ENCODE measurements around the gene WDHD1. TPM values are rescaled to one million over a fixed set of nuclear protein-coding genes. Genes with fewer than 3 reads are reported as not detected.

WDHD1 gene
- polyA plus RNA-seq, 1 donor (not counting 4 experiments of a cell fraction or from before 2014, with no cell fraction given): 13.0 TPM

DNA sequence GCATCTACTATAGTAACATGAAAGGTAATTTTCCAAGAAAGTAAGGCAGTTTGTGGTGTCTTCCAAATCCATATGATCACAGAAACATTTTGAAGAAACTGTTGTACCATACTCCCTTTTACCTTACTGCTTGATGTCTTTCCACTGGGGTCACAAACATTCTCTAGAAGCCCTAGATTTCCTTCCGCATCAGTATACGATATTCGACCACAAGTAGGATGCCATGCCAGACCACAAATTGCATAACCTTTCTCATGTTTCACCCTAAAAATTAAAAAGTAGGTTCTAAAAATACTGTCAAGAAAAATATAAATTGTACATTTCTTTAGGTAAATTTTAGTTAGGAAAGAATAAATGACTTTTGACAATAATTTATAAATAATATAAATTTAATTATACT lies 26.5 kb downstream of the WDHD1 start:
- FAIRE-seq: no peak
- H3K9me1 ChIP-seq (ENCODE audit: control insufficient read depth, extremely low read depth, insufficient read depth, low read length): no peaks in the 10 kb centered on the region

GRCh38 chr14:54985156-54985555 lies 41.7 kb downstream of the WDHD1 start:
- no peak overlapping the region for H3K27ac ChIP-seq (ENCODE audit: control insufficient read depth, insufficient read depth, low read length)
- no peak for DNase-seq (ENCODE audit: low read depth, low spot score)
- TF ChIP-seq EZH2 (IDR thresholded peaks at IDR 0.05; ENCODE audit: low read length): no peak
- TF ChIP-seq, protein P1, sequence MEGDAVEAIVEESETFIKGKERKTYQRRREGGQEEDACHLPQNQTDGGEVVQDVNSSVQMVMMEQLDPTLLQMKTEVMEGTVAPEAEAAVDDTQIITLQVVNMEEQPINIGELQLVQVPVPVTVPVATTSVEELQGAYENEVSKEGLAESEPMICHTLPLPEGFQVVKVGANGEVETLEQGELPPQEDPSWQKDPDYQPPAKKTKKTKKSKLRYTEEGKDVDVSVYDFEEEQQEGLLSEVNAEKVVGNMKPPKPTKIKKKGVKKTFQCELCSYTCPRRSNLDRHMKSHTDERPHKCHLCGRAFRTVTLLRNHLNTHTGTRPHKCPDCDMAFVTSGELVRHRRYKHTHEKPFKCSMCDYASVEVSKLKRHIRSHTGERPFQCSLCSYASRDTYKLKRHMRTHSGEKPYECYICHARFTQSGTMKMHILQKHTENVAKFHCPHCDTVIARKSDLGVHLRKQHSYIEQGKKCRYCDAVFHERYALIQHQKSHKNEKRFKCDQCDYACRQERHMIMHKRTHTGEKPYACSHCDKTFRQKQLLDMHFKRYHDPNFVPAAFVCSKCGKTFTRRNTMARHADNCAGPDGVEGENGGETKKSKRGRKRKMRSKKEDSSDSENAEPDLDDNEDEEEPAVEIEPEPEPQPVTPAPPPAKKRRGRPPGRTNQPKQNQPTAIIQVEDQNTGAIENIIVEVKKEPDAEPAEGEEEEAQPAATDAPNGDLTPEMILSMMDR (optimal IDR thresholded peaks at IDR 0.05 in 1 of 3, IDR thresholded peaks at IDR 0.05 in 1 of 3, conservative IDR thresholded peaks at IDR 0.05 in 1 of 3; ENCODE audit: extremely low read depth in 1 of 3, insufficient read depth in 2 of 3, low read length in 3 of 3): no peak
- no peaks in the 10 kb centered on the region for H4K20me1 ChIP-seq (ENCODE audit: control insufficient read depth, extremely low read depth, insufficient read depth, low read length)
- FAIRE-seq: no peak
- no peak overlapping the region for H3K4me3 ChIP-seq (ENCODE audit: control insufficient read depth in 2 of 3, extremely low read depth in 1 of 3, insufficient read depth in 2 of 3, low read depth in 1 of 3, low read length in 3 of 3)
- no peak overlapping the region for H3K9ac ChIP-seq (ENCODE audit: control insufficient read depth, extremely low read depth, insufficient read depth, low read length)
- no peak overlapping the region for H3K4me2 ChIP-seq (ENCODE audit: control insufficient read depth, extremely low read depth, insufficient read depth, low read depth, low read length)
- no peaks in the 10 kb centered on the region for H3K27me3 ChIP-seq (ENCODE audit: control insufficient read depth, extremely low read depth, insufficient read depth, low read length)
- H3K79me2 ChIP-seq (ENCODE audit: control insufficient read depth, insufficient read depth, low read length): no peaks in the 10 kb centered on the region
- peaks cover 0 to 6% of the 10 kb centered on the region in 2 experiments for H3K36me3 ChIP-seq (ENCODE audit: control insufficient read depth in 2 of 2, extremely low read depth in 1 of 2, insufficient read depth in 2 of 2, low read length in 2 of 2)
- dilution Hi-C loops (cut with MboI; ENCODE audit: extremely low pct_ligation_motif_present, low sequenced_read_pairs): no loop called here
- H3K9me1 ChIP-seq (ENCODE audit: control insufficient read depth, extremely low read depth, insufficient read depth, low read length): no peaks in the 10 kb centered on the region
- H3K4me1 ChIP-seq (ENCODE audit: control insufficient read depth, extremely low read depth, insufficient read depth, low read length): no peaks in the 10 kb centered on the region
- no peak overlapping the region for H2AFZ ChIP-seq (ENCODE audit: control insufficient read depth, low read length)
- no peaks in the 10 kb centered on the region for H3K9me3 ChIP-seq (ENCODE audit: control insufficient read depth, low read depth, low read length)

More for the DNA sequence above, 26.5 kb downstream of the WDHD1 start:
- Histone ChIP-seq H3K4me2 (ENCODE audit: control insufficient read depth, extremely low read depth, insufficient read depth, low read depth, low read length) (no peak overlapping the region), H3K9ac (ENCODE audit: control insufficient read depth, extremely low read depth, insufficient read depth, low read length) (no peak overlapping the region), H3K27ac (ENCODE audit: control insufficient read depth, insufficient read depth, low read length) (no peak overlapping the region), H2AFZ (ENCODE audit: control insufficient read depth, low read length) (no peak overlapping the region), H4K20me1 (ENCODE audit: control insufficient read depth, extremely low read depth, insufficient read depth, low read length) (no peaks in the 10 kb centered on the region), H3K79me2 (ENCODE audit: control insufficient read depth, insufficient read depth, low read length) (no peaks in the 10 kb centered on the region), H3K36me3 (ENCODE audit: control insufficient read depth in 2 of 2, extremely low read depth in 1 of 2, insufficient read depth in 2 of 2, low read length in 2 of 2) (peaks cover 1 to 7% of the 10 kb centered on the region in 2 experiments), H3K27me3 (ENCODE audit: control insufficient read depth, extremely low read depth, insufficient read depth, low read length) (no peaks in the 10 kb centered on the region), H3K4me3 (ENCODE audit: control insufficient read depth in 2 of 3, extremely low read depth in 1 of 3, insufficient read depth in 2 of 3, low read depth in 1 of 3, low read length in 3 of 3) (no peak overlapping the region), H3K4me1 (ENCODE audit: control insufficient read depth, extremely low read depth, insufficient read depth, low read length) (no peaks in the 10 kb centered on the region), H3K9me3 (ENCODE audit: control insufficient read depth, low read depth, low read length) (no peaks in the 10 kb centered on the region)
- TF ChIP-seq EZH2 (IDR thresholded peaks at IDR 0.05; ENCODE audit: low read length): no peak
- TF ChIP-seq, protein P1 (optimal IDR thresholded peaks at IDR 0.05 in 1 of 3, IDR thresholded peaks at IDR 0.05 in 1 of 3, conservative IDR thresholded peaks at IDR 0.05 in 1 of 3; ENCODE audit: extremely low read depth in 1 of 3, insufficient read depth in 2 of 3, low read length in 3 of 3): no peak
- dilution Hi-C loops (cut with MboI; ENCODE audit: extremely low pct_ligation_motif_present, low sequenced_read_pairs): no loop called here
- no peak for DNase-seq (ENCODE audit: low read depth, low spot score)
